GM18868 (cell line): ENCODE measurements around the gene CYP27B1.

ENCODE experiments used
- ATAC-seq: cut with Tn5 transposase; IDR thresholded peaks from one replicate; pipeline ENCODE4 v1.9.1; 2021; ENCODE audit warnings: mild to moderate bottlenecking, moderate library complexity; ENCODE audit not compliant: unreplicated experiment

Gene CYP27B1

DNA sequence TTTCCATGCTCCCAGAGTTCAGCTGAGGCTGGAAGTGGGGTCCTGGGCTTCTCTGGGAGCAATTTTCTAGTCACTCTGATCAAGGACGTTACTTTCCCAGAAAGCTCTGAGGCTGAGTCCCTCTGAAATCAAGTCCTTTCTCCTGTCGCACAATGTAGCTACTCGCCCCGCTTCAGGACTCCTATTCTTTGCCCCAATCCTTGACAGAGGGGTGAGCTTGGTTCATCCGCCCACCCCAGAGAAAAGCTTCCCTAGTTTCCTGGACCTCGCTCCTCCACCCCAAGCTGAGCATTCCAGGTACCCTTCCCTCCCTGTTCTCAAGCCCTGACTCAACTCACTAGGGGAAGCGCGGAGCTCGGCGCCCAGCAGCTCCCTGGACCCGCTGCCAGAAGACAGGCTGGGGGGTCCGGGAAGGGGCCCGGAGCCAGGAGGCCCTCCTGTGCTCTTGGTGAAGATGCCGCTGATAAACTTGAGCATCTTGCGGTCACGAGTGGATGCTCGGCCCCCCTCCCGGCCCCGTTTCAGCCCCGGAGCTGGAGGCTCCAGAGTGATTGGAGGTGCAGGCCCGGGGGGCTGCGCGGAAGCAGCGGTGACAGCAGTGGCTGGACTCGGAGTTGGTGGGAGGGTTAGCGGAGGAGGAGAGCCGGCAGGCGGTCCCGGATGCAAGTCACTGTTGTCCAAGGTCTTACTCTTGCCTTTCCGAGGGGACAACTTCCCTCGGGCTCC, 30.0 kb downstream of the CYP27B1 start:
- ATAC-seq = no peak

DNA sequence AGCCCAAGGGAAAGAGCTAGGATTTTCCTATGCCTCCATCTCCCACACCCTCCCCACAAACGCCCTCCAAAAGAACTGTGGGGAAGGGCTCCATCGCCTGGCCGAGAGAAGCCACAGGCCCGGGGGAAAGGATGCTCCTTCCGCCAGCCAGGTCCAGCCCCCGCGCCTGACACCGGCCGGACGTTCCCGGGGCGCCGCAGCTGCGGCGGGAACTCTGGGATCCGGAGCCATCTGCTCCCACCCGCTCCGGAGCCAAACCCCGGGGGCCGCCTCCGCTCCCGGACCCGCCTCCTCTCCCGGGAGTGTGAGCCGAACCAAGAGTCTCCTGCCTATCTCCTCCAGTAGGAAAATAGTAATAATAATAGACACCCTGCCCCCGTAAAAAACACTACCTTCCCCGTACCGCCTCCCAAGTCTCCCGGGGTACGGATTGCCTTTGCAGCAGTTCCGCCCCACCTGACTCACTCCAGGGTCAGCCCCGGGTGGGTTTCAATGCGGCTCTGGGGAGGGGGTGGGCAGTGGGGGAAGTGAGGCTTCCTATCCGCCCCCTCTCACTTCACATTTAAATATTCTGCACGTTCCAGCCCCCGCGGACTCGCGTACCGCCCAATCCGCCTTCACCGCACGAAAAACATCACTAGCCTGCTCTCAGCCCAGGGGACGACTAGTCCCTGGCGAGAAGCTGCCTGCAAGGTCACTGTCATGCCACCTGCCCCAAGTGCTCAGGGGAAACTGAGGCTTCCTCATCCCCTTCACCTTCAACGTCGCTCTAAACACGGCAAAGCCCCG, 30.7 kb downstream of the CYP27B1 start:
- ATAC-seq = no peak

- no peak for ATAC-seq
These were observed 31.6 kb downstream of the CYP27B1 start for GRCh38 chr12:57735198-57735855.

GRCh38 chr12:57734591-57734990, 32.3 kb downstream of the CYP27B1 start:
- no peak for ATAC-seq

- ATAC-seq = no peak
These were observed 33.0 kb downstream of the CYP27B1 start for GRCh38 chr12:57733928-57734327.

- no peak for ATAC-seq
These were observed 33.9 kb downstream of the CYP27B1 start for GRCh38 chr12:57732726-57733593.

- ATAC-seq = no peak
These were observed 34.6 kb downstream of the CYP27B1 start for GRCh38 chr12:57732270-57732669.

DNA sequence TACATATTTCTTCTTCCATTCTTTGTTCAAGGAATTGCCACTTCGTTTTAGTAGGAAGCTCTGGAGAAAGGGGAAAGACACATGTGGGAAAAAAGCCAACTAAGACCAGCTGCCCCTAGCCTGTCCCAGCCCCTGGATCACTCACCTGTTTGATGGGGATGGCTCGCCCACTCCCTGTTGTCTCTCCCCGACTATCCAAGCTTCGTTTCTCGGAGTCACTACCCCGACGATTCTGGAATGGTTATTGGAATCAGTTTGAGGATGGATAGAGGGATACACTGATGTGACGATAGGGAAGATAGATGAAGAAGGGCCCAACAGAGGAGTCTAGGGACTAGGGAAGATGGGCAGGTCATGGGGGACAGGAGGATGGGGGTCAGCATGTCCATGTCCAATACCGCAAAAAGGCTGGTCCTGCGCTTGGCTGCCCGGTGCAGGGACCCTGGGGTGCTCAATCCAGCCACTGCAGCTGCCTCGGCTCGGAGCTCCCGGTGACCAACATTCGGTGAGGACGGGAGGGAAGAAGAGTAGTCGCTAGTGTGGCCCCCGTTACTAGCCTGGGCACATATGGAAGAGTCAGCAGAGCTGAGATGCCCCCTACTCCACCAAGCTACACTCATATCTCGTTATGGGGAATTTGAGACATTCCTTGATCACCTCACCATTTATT, 35.3 kb downstream of the CYP27B1 start:
- no peak for ATAC-seq

DNA sequence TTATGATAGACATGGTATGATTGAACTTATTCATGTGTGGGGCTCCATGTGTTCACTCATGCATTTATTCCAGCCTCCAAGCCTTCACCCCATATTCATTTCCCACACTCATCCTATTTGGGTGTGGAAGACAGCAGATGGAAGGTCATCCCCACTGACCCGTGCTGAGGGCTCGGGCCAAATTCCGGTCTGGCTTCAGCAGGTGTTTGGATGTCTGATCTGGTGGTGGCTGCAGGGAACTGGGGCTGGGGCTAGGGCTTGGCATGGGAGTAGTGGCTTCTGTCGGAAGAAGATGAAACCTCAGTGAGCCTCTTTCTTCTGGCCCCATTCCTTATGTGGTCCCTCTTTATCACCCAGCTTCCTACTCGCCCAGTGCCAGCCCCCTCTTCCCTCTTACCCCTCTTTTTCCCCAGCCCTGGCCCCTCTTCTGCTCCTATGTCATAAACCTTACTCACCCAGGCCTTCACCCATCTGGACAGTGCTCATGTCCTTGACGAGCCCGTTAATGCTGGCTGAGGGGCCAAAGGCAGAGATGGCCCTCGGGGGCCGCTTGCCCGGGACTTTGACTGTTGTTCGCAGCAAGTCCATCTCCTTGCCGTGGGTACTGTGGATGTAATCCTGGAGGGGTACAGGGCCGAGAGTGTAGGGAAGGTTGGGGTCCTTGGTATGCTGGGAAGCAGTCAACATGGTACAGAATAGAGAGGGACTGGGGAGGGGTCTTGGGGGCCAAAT, 36.4 kb downstream of the CYP27B1 start:
- no peak for ATAC-seq

- ATAC-seq = no peak
These were observed 37.5 kb downstream of the CYP27B1 start for GRCh38 chr12:57729321-57729844.

DNA sequence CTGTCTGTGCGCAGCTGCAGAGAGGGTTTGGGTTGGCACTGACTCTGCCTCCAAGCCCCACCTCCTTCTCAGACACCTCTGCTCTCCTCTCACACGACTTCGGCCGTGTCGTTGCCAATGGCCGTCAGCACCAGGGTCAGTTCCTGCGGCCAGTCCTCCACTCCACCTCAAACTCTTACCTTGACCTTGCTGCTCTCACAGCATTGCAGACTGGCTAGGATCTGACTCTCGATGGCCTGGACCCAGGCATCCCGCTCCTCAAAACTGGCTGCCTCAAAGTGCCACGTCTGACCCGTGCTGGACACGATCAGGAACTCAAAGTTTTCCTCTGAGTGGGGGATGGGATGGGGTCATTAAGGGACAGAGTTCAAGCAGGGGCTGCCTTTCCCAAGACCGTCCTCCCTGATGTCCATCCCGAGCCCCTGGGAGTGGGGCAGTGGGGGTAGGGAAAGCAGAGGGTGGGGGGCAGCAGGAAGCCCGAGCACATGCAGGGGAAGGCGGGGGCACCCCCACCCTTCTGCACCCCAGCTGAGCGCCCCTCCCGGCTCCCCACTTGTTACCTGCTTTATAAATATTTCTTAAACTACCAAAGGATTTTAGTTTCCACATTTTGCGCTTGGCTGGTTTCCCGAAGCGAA, 39.0 kb downstream of the CYP27B1 start:
- ATAC-seq = no peak

DNA sequence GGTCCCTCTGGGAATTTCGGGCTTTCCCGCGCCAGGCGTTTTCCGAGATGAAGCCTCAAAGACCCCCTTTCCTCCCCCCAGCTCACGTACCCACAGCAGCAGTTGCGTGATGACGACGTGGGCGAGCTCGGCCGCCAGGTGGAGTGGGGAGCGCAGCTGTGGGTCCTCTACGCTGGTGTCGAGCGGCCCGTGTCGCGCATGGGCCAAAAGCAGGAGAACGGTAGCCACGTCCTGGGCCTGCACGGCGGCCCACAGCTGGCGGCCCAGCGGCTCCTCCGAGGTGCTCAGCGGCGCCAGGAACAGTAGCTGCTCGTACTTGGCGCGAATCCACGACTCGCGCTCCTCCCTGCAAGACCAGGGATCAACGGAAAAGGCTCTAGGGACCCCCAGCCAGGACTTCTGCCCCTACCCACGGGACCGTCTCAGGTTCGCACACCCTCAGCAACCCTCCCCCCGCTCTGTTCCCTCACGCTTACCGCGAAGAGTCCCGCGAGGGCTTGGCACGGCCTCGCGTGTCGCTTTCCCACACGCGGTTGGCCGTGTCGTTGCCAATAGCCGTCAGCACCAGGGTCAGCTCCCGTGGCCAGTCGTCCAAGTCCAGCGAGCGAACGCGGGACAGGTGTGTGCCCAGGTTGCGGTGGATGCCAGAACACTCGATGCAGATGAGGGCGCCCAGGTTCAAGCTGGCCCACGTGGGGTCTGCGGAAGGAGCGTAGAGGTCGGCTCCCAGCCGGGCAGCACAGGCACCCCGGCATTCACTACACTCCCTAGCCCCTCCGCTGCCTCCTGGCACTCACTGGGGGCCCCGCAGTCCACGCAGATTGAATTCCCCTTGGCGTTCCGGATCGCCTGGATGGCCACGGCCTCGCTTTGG, 39.8 kb downstream of the CYP27B1 start:
- ATAC-seq = no peak

DNA sequence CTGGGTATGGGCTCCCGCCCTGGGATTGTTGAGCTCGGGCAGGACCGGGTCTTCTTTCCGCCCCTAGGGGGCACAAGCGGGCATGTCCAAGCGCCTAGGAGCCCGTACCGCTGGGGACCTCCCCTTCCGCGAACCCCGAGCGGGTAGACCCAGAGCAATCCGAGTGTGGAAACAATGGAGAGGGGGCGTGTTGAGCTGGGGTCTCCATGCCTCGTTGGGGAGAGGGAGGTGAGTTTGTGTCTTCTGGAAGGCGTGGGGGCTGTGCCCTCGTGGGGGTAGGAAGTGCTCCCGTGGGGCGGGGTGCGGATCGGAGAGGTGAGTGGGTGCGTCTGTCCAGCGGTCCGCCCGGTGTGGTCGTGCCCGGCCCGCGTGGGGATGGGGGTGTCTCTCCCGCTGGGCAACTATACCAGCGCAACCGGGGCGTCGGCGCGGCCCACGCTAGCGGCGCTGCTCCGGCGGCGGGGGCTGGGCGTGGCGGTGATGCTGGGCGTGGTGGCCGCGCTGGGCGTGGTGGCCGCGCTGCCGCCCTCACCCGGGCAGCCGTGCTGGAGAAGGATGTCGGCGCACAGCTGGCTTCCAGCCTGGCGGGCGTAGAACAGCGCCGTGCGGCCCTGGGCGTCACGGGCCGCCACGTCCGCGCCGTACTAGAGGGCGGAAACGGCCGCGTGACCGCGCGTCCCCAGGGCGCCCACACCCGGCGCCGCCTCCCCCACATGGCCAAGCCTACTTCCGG, 40.6 kb downstream of the CYP27B1 start:
- no peak for ATAC-seq

DNA sequence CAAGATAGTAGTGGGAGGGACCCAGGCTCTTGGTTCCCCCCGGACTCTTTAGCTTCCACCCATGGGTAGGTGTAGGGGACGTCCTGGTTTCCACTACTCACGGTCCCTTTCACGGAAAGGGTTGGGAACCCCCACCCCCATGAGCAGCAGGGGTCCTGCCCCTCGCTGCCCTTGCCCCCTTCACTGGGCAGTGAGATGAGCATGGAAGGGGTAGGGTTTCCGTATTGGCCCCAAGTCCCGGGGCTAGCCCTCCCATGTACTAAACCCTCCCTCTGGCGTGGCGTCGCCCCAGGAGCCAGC, 41.1 kb downstream of the CYP27B1 start:
- no peak for ATAC-seq

DNA sequence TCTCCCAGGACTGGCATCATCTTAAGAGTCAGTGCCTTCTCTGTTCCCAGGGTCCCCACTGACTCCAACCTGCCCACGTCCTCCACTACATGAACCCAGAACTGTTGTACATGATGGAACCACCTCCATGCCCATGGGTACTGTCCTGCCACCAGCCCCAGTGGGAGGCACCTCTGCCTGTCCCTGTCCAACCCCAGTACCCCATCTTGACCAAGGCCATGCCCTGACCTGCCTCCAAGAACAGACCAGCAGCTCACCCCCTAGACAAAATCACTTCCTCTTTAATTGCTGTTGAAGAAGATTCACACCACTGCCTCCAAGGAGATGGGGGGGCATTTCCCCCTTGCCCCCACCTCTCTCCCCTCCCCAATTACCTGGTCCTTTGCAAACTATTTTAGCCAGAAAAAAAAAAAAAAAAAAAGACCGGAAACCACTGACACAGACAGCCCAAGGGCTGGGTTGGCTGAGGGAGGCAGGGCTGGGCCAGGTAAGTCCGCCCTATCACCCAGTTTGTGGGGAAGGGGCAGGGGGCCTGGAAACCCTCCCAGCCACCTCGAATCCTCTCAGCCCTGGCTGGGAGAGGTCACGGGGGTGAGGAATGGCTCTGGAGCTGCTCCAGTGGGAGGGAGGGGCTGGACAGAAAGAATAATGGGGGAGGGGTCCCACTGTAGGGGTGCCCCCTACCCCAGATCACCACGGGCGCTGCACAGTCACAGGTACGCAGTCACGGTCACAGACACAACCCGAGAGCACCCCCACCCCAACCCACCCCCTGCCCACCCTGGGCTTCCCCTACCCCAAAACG, 41.7 kb downstream of the CYP27B1 start:
- ATAC-seq = no peak

DNA sequence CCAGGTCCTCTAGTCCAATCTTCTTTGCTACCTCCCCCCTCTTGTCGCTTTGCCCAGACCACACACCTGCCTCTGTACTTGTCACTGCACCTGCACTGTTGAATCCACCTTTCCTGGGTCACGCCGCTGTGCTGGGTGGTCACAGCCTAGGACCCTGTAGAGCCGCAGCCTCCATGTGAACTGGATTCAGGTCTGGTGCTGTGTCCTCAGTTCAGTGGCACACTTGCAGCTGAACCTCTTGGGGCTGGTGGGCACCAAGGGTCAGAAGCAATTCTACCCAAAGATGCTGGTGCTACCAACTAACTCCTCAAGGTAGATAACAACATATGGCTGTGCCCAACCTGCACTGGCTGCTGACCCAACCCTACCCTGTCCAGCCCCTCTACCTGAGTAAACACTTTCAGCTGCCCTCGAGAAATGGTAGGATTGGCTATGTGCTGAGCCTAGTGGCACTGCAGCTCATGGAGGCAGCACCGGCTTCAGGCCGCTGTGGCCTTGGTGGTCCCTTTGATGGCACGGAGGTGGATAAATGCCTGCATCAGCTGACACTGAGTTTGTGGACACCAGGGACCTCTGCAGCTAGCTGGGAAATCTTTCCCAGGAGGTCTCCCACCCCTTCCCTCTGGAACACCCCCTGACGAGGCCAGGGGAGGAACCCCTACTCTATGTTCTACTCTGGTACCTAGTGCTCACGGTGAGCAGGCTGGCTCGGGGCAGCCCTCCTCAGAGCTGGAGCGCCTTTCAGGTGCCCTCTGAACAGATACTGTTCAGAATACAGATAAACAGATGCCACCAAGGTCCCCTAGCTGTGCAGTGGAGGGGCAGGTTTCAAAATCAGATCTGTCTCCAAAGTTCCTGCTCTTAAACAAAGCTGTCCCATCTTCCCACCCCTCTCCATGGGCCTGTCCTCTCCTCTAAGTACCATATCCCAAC, 42.6 kb downstream of the CYP27B1 start:
- ATAC-seq = no peak
